ENCODE results near the gene PLEKHA5.
"Not testable (repeated sequence)": the region's sequence is repeated elsewhere in the genome, so short reads cannot be mapped to it uniquely, and the experiment has no call there.

Gene PLEKHA5

GRCh38 chr12:19412844-19413243 lies 283.3 kb downstream of the PLEKHA5 start:
- no peak for DNase-seq

- not testable (repeated sequence) for DNase-seq
Measured at GRCh38 chr12:19413582-19413981, 284.0 kb downstream of the PLEKHA5 start.

- DNase-seq: no peak
Measured at GRCh38 chr12:19415563-19415962, 286.0 kb downstream of the PLEKHA5 start.

- no peak for DNase-seq
Measured at GRCh38 chr12:19419086-19419485, 289.6 kb downstream of the PLEKHA5 start.

DNA sequence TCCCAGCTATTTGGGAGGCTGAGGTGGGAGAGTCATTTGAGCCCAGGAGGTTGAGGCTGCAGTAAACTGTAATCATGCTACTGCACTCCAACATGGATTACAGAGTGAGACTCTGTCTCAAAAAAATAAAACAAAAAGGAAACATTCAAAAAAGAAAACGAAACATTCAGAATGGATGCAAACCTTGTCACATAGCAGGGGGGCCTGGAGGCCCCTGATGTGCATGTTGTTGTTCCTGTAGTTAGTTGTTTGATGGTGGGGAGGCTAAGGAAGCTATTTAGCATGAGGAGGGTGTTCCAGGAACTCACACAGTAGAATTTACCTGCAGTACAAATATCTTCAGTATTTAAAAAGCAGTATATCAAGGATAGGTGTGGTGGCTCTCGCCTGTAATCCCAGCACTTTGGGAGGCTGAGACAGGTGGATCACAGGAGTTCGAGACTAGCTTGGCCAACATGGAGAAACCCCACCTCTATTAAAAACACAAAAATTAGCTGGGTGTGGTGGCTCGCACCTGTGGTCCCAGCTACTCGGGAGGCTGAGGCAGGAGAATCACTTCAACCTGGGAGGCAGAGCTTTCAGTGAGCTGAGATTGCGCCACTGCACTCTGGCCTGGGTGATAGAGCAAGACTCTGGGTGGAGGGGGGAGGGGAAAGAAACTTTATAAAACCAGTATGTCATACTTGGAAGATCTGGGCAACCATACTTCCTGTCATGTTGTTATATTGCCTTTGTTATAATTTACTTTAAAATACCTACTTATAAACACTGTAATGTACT lies 292.2 kb downstream of the PLEKHA5 start:
- no peak for DNase-seq

DNA sequence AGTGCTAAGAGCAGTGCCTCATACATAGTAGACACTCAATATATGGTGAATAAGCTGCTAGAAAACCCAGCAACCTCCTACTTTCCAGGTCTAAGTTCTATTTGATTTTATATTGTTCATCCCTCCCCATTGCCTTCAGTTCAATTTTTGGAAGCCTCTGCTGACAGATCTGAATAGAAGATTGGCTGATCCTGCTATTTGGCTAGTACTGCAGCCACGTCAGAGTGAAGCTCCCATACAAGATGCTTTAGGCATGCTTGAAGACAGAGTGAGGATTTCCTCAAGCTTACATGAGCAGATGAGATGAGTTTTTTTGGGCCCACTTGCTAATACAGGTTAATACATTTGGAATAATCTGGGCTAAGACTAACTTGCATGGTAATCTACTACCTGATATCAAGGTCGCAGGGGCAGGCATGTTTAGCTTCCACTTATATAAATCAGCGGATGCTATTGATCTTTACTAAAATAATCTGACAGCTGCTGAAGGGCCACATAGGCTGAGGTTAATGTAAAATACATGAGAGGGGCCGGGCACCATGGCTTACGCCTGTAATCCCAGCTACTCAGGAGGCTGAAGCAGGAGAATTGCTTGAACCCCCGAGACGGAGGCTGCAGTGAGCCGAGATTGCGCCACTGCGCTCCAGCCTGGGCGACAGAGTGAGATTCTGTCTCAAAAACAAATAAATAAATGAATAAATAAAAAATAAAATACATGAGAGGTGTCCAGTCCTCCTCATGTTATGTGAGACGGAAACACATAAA lies 293.8 kb downstream of the PLEKHA5 start:
- DNase-seq: no peak
